Measurements from ENCODE around the gene PTCRA.

- TF ChIP-seq POLR2A (IDR thresholded peaks at IDR 0.05) (no peak), CTCF (IDR thresholded peaks at IDR 0.05) (no peak)
These were observed 58.1 kb downstream of the PTCRA start for GRCh38 chr6:42973926-42974325.

All from esophagus squamous epithelium (tissue), 4 donors.